ENCODE results near the gene STXBP5. TPM values are rescaled to one million over a fixed set of nuclear protein-coding genes. Genes with fewer than 3 reads are reported as not detected.

Gene STXBP5
- total and polyA plus RNA-seq, 9 of the 15 experiments (the other 6 are each of a cell fraction or from before 2014, with no cell fraction given) = 23.3 to 172 (median 71.5) TPM

DNA sequence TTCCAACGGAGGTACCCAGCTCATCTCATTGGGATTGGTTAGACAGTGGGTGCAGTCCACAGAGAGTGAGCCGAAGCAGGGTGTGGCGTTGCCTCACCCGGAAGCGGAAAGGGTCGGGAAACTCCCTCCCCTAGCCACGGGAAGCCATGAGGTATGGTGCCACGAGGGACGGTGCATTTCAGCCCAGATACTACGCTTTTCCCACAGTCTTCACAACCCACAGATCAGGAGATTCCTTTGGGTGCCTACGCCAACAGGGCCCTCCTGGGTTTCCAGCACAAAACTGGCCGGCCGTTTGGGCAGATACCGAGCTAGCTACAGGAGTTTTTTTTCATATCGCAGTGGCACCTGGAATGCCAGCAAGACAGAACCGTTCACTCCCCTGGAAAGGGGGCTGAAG, 46.9 kb downstream of the STXBP5 start (continued):
- TF ChIP-seq, protein P1, sequence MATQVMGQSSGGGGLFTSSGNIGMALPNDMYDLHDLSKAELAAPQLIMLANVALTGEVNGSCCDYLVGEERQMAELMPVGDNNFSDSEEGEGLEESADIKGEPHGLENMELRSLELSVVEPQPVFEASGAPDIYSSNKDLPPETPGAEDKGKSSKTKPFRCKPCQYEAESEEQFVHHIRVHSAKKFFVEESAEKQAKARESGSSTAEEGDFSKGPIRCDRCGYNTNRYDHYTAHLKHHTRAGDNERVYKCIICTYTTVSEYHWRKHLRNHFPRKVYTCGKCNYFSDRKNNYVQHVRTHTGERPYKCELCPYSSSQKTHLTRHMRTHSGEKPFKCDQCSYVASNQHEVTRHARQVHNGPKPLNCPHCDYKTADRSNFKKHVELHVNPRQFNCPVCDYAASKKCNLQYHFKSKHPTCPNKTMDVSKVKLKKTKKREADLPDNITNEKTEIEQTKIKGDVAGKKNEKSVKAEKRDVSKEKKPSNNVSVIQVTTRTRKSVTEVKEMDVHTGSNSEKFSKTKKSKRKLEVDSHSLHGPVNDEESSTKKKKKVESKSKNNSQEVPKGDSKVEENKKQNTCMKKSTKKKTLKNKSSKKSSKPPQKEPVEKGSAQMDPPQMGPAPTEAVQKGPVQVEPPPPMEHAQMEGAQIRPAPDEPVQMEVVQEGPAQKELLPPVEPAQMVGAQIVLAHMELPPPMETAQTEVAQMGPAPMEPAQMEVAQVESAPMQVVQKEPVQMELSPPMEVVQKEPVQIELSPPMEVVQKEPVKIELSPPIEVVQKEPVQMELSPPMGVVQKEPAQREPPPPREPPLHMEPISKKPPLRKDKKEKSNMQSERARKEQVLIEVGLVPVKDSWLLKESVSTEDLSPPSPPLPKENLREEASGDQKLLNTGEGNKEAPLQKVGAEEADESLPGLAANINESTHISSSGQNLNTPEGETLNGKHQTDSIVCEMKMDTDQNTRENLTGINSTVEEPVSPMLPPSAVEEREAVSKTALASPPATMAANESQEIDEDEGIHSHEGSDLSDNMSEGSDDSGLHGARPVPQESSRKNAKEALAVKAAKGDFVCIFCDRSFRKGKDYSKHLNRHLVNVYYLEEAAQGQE (IDR thresholded peaks at IDR 0.05; ENCODE audit: borderline replicate concordance) = no peak
- TF ChIP-seq, protein P1 (CRISPR knock-in tag; IDR thresholded peaks at IDR 0.05; ENCODE audit: low read depth) = no peak
- TF ChIP-seq, protein P2, sequence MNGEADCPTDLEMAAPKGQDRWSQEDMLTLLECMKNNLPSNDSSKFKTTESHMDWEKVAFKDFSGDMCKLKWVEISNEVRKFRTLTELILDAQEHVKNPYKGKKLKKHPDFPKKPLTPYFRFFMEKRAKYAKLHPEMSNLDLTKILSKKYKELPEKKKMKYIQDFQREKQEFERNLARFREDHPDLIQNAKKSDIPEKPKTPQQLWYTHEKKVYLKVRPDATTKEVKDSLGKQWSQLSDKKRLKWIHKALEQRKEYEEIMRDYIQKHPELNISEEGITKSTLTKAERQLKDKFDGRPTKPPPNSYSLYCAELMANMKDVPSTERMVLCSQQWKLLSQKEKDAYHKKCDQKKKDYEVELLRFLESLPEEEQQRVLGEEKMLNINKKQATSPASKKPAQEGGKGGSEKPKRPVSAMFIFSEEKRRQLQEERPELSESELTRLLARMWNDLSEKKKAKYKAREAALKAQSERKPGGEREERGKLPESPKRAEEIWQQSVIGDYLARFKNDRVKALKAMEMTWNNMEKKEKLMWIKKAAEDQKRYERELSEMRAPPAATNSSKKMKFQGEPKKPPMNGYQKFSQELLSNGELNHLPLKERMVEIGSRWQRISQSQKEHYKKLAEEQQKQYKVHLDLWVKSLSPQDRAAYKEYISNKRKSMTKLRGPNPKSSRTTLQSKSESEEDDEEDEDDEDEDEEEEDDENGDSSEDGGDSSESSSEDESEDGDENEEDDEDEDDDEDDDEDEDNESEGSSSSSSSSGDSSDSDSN (IDR thresholded peaks at IDR 0.05; ENCODE audit: borderline replicate concordance in 1 of 2, low read depth in 2 of 2, low read length in 2 of 2) = no peak
- TF ChIP-seq NR1H2 (CRISPR knock-in tag; IDR thresholded peaks at IDR 0.05) = no peak
- no peak for TF ChIP-seq ZNF444 (CRISPR knock-in tag; IDR thresholded peaks at IDR 0.05)
- TF ChIP-seq TARDBP (IDR thresholded peaks at IDR 0.05) = no peak
- no peak for TF ChIP-seq CREBBP (IDR thresholded peaks at IDR 0.05; ENCODE audit: low read depth, low read length)
- TF ChIP-seq, protein P3, sequence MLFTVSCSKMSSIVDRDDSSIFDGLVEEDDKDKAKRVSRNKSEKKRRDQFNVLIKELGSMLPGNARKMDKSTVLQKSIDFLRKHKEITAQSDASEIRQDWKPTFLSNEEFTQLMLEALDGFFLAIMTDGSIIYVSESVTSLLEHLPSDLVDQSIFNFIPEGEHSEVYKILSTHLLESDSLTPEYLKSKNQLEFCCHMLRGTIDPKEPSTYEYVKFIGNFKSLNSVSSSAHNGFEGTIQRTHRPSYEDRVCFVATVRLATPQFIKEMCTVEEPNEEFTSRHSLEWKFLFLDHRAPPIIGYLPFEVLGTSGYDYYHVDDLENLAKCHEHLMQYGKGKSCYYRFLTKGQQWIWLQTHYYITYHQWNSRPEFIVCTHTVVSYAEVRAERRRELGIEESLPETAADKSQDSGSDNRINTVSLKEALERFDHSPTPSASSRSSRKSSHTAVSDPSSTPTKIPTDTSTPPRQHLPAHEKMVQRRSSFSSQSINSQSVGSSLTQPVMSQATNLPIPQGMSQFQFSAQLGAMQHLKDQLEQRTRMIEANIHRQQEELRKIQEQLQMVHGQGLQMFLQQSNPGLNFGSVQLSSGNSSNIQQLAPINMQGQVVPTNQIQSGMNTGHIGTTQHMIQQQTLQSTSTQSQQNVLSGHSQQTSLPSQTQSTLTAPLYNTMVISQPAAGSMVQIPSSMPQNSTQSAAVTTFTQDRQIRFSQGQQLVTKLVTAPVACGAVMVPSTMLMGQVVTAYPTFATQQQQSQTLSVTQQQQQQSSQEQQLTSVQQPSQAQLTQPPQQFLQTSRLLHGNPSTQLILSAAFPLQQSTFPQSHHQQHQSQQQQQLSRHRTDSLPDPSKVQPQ (CRISPR knock-in tag; IDR thresholded peaks at IDR 0.05; ENCODE audit: borderline replicate concordance) = no peak
- no peak for TF ChIP-seq SMARCB1 (IDR thresholded peaks at IDR 0.05; ENCODE audit: insufficient read length, low read depth)
- no peak for TF ChIP-seq MLLT1 (IDR thresholded peaks at IDR 0.05)
- TF ChIP-seq ZNF384 (IDR thresholded peaks at IDR 0.05; ENCODE audit: low read depth, low read length) = no peak
- no peak for TF ChIP-seq CBFA2T2 (conservative IDR thresholded peaks at IDR 0.05)
- TF ChIP-seq ZNF75A (CRISPR knock-in tag; IDR thresholded peaks at IDR 0.05) = peak; percentile 90
- peak; percentile 7; the same call in 1 of the 2 replicates for TF ChIP-seq MYNN (IDR thresholded peaks at IDR 0.05)
- TF ChIP-seq MYNN (CRISPR knock-in tag; IDR thresholded peaks at IDR 0.05) = no peak

All from K562 (cell line).